Activated T-cell treated with anti-CD3 and anti-CD28 coated beads, Interleukin-2, amount 50 U/mL, for 48 hours (primary cell): Measurements from ENCODE around the gene MMP1.

Experiments
- DNase-seq, 2 experiments: peaks; one replicate each; pipeline ENCODE4 v3.0.0-alpha.2; 2020

MMP1 gene

DNA sequence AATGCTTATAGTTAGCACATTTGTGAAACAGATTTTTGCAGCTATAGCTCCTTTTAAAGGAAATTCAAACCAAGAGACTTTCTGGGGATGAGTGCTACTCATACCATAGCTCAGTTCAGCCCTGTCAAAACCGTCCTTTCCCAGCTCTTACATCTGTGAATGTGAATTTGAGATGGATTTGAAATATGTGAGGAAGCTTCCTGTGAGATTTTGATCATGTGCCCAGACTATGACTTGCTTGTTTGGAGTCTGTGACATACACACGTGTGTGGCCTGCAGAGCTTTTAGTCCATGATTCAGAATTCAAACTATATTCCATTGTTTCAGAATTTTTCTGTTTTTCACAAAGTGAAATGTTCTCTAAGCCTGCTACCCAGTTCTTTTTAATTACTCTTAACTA is 4.4 kb upstream of the MMP1 start:
- DNase-seq = no peak

DNA sequence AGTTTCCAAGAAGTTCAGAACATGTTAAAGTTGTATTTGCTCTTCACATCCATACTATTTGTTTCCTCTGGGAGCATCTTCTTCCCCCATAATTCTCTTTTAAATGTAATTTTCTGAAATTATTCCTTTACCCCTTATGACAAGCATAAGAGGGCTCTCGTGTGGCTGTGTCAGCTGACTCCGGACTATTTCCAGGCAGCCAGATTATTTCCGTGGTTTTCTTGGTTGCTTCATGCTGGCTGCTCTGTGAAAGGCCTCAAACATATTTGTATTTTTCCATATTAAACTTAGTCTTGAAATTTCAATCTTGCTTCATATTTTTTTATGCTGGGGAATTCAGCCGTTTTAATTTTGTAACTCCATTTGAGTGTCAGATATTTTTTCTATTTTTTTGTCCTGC is 2.8 kb upstream of the MMP1 start:
- no peak for DNase-seq

DNA sequence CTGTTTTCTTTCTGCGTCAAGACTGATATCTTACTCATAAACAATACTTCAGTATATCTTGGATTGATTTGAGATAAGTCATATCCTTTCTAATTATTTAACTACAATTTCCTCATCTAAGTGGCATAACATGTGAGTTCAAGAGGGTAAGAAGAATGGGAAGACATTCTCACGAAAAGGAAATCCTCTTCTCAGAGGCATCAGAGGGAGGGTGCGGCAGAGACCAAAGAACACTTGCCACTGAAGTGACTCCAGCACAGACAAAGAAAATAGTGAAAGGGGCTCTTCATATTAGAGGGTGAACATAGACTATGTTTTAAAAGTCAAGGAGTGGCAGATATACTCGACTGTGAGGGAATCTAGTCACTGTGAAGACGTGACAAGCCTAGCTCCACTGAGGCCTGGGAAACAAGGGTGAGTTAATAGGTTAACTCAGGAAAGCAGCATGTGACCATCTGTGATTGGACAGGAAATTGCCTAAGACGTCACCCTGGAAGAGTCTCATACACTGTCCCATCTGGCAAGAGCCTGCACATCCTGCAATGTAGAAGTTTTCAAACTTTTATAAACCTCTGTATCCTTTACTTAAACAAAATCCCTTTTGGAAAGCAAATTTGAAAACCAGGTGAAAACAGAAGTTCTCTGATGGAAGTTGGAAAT is 1.9 kb upstream of the MMP1 start:
- DNase-seq = no peak

DNA sequence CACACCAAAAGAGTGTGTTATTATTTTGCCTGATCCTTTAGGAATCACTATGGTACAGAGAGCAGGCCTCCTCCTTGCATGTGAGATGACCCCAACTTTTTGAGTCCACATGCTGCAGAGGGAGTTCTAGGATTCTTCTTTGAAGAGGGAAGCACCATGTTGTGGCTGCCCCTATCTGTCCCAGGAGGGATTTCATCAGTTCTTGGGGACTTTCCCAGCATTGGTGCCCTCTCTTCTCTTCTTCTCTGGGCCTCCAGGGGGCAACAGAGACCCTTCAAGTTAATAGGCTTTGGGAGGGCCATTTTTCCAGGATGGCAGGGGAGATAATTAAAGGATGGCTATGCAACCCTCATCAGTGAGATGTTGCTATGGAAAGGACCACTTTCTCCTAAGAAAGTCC is 3.6 kb downstream of the MMP1 start:
- DNase-seq = peak; percentile 21 to 24

DNA sequence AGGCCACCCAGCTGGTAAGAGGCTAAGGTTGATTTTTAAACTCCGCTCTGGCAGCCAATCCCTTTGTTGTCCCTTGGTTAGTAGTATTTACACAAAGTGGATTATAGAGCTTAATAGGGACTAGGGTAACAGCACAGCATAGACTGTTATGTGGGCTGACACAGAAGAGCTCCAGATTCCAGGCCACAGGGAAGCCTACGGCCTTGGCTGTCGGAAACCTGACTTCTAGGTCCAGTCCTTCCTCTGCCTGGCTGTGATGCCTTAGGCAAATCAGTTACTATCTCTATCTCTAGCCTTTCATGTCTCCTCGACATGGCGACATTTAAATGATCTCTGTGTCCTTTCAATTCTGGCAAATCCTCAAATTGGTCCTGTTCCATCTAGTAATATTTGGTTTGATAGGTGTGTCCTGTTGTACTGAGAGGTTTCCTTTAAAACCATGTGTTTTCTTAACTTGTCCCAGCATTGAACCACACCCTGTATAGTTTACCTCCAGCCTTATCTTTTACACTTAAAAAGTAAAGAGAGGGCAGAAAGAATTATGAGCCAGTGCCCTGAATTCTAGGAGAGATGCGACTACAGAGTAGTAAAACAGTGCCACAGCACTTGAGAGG is 4.2 kb downstream of the MMP1 start:
- no peak for DNase-seq

DNA sequence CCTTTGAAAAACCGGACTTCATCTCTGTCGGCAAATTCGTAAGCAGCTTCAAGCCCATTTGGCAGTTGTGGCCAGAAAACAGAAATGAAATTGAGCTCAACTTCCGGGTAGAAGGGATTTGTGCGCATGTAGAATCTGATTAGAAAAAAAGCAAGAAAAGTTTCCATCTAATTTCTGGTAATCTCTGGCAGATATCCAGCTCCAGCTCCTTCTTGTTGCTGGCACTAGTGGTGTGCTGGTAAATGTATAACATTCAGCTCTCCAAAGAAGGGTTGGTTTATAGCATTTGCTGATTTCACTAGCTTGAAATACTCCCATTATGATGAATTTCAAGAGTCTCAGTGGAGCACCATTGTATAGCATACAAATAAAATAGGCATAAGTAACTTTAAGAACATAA is 5.4 kb downstream of the MMP1 start:
- DNase-seq = no peak

DNA sequence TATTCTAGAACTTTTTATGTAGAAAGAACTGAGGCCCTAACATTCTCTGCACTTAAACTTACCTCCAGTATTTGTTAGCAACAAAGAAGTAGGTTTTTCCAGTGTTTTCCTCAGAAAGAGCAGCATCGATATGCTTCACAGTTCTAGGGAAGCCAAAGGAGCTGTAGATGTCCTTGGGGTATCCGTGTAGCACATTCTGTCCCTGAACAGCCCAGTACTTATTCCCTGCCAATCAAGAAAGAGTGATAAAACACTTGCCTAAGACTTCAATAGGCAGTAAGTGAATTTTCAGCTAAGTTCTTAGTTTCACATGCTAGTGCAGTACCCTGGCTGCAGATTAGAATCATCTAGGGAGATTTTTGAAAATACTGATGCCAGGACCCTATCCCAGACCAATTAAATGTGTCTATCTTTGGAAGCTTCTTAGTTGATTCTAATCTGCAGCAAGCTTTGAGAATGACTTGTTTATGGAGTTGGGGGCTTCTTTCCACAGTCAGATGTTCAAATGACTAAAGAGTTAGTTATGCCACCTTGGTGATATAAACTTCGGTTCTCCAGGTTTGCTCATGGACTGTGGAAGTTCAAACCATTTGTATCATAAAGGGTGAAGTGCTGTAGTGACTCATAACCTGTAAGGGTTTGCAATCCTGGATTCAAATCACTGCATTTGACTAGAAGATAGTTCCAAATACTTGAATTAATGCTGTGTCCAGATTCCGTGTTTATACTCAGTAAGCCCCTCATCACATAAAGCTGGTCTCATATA is 6.5 kb downstream of the MMP1 start:
- no peak for DNase-seq

DNA sequence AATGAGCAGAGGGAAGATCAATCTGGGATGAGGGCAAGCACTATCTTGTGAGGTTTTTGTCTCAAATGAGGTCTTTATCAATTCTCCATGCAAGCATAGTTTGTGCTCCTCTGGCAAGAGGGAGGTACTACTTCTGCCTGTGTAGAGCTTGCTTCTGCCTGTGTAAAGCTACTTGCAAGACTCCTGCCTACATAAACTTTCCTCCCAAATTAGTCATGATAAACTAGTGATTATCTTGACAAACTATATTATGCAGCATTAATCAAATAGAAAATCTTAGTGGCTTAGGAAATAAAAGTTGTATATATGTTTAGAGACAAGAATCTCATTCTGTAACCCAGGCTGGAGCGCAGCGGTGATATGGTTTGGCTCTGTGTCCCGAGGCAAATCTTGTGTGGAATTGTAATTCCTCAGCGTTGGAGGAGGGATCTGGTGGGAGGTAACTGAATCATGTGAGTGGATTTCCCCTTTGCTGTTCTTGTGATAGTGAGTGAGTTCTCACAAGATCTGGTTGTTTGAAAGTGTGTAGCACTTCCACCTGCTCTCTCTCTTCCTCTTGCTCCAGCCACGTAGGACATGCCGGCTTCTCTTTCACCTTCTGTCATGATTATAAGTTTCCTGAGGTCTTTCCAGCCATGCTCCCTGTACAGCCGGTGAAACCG is 9.5 kb downstream of the MMP1 start:
- DNase-seq = no peak

DNA sequence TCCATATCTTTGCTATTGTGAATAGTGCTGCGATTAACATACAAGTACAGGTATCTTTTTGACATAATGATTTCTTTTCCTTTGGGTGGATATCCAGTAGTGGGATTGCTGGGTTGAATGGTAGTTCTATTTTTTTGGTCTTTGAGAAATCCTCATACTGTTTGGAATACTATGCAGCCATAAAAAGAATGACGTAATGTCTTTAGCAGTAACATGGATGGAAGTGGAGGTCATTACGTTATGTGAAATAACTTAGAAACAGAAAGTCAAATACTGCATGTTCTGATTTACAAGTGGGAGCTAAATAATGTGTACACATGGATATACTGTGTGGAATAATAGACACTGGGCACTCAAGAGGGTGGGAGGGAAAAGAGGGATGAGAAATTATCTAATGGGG is 13.6 kb downstream of the MMP1 start:
- no peak for DNase-seq

DNA sequence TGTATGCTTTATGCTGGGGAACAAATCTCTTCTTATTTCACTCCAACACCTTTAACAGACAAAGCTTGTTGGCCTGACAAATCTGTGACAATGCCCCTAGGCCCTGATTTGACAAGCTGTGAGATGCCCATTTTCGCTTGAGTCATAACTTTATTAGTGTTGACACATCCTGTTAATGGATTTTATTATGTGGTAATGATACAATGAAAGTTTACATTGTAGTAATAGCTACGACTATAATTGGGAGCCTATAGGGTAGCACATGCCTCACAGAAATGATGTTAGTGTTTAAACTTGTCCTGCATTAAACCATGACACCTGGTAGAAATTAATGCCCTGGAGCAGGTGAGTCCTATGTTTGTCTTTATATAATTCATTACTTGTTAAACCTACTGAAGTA is 14.2 kb downstream of the MMP1 start:
- no peak for DNase-seq

DNA sequence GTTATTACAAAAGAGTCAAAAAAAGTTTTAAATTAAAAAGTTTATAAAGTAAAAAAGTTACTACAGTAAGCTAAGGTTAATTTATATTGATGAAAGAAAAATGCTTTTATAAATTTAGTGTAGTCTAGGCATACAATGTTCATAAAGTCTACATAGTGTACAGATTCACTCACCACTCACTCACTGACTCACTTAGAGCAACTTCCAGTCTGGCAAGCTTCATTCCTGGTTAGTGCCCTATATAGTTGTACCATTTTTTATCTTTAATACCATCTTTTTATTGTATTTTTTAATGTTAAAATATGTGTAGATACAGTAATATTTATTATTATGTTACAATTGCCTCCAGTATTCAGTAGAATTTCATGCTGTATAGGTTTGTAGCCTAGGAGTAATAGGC is 14.9 kb downstream of the MMP1 start:
- DNase-seq = no peak

DNA sequence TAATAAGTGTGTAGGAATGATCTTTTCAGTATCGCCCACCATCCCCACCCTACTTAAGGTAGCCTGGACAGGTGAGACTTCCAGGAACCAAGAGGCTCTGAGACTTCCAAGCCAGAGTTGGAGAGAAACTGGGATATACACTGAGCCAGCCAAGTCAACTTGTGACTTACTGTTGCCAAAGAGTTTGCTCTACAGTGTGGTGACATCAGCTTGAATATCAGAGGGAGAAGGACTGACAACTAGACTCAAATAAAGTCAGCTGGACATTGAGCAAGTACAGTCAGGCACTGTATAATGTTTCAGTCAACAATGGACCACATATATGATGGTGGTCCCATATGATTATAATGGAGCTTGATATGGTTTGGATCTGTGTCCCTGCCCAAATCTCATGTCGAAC is 16.3 kb downstream of the MMP1 start:
- DNase-seq = no peak

DNA sequence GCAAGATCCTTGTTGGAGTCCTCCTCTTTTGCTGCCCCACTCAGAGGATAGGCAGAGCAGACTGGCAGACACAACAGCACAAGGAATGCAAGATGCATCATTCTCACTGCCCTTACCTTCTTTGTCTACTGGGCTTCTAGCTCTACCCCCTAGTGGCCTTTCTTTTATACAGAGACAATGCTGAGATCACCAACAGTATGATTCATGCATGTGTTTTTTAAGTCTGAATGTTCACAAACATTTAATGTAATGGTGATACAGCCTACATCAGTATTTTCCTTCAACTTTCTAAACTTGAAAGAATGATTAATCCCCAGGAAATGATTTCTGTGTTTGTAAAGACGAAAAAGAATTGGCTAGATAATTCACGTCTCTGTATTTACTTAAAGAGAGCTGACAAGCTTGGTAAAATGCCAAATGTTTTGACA is 17.5 kb downstream of the MMP1 start, which contains the start of gene MMP10:
Gene MMP10, minus strand, starts transcription at position 138 of the 428 bp plus-strand sequence. Its CDS starts 37 bp downstream, at position 101.
- DNase-seq = no peak

DNA sequence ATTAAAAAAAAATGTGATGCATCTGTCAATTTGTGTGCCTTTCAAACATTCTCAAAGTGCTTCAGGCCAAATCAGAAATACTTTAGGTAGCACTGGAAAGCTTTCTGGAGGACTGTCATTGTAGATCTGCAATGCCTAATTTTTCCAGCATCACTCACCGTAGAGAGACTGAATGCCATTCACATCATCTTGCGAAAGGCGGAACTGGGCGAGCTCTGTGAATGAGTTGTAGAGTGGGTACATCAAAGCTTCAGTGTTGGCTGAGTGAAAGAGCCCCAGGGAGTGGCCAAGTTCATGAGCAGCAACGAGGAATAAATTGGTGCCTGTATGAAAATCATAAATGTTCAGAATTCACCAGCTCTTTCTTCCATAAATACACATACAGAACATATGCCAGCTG is 21.5 kb downstream of the MMP1 start:
- DNase-seq = no peak

DNA sequence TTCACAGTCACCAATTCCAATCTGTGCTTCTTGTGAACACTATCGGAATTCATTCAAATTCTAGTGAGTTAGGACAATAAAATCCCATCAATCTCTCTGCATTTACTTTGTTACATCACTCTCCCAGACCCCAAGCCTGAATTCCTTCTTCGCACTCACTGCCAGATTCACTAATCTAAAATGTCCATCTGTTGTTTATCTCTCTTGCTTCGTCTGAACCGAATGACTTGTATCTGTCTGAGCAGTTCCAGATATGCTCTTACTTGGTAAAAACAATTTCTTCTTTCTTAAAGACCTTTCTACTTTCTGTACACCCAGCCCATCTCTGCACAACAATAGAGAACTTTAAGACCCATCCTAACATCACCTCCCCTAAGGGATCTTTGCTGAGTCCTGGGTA is 24.6 kb downstream of the MMP1 start:
- DNase-seq = no peak

DNA sequence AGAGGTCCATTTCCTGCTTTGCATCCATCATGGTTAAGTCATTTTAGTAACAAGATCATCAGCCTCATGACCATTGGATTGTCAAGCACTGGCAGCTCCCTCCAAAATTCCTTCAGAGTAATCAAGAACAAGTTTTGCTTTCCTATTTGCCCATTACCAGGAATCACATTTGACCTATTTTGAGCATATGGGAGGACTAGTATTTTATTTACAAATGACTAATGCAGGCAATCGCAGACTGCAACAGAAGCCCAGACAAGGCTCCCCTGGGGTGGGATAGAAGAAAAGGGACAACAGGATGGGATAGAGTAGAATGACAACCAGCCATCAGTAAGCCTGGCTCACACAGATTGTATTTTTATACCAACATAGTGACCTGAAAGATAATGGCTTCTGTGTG is 26.6 kb downstream of the MMP1 start:
- DNase-seq = no peak

DNA sequence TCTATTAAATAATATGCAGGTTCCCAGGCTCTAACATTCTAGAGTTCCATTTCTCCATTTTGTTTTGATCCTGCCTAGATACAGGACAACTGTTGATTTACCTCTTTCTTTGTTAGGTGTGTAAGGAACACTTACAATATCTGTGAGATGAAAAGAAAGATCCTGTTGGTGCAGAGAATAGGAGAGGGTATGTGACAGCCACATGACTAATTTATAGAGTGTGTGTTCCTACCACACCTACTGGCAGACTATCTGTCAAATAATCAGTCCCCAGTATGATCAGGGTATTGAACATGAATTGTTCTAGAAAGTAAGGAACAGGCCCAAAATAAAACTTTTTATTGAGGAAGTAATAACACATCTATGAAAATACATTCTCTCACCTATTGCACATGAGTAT is 27.8 kb downstream of the MMP1 start:
- no peak for DNase-seq

DNA sequence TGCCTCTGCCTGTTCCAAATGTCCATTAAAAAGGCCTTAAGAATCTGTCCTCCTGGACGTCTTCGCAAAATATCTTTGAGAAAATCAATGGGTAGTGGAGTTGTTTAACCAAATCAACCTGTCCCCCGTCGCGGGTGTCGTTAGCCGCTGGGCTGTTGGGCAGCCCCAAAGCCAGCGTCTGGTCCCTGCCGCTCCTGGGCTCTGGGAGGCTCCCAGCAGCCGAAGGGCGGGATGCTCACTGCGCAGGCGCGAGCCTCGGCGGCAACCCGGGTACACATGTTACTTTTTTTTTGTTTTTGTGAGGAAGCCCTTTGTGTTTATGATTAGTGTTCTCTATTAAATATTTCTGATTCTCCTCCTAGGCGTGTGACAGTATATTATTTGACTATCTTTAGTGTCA is 30.2 kb downstream of the MMP1 start:
- DNase-seq = no peak

DNA sequence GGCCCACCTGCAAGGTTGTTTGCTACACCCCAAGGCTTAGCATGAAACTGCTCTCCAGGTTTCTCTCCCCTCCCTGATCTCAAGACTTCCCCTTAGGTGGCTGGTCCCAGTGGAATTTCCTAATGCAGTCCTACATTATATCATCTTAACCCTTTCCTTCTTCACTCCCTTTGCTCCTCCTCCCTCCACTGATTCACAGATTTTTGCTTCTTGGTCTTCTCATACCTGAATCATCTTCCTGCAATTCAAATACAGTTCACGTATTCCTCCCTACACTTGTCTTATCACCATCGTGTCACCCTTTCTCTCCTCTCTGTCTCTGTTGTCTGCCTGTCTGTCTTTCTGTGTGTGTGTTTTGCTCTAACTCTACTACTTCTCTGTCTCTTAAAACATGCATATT is 34.5 kb downstream of the MMP1 start:
- DNase-seq = no peak

DNA sequence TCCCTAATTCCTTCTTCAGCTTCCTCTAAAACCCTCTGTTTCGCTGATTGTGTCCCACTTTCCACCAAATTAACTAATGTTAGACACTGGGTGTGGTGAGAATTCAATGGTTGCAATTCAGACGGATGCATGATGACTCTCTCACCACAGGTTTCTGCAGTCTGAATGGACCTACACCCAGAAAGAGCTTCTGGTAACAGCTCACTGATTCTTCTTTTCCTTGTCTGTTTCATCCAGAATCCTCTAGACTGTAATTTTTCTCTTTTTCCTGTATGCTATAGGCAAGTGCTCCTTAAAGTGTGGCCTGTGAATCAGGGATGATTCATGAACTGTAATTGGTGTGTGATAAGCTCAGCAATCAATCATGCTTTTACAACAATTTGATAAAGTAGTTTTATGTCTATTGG is 35.6 kb downstream of the MMP1 start:
- DNase-seq = no peak

DNA sequence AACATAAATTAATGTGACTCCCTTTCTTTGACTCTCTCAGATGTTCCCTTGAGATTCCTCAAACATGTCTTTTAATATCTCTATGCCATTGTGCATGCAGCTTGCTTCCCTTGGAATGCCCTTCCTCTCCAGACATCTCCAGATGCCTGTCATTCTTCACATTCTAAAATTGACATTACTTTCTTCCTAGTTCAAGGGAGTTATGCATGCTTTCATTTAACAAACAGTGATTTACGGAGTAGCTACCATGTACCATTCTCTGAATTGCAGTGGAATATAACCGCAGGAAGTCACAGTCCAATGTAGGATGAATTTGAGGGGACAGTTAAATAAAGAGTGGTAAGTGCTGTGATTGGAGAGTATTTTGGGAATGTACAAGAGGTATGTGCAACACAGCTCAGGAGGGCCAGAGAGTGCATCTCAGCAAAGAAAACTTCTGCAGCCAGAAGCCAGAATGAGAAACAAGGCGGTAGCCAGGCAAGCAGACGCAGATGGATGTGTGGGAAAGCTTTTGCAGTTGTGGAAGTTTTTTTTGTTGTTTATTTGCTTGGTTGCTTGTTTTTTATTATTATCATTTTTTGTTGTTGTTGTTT is 36.2 kb downstream of the MMP1 start:
- DNase-seq = no peak

DNA sequence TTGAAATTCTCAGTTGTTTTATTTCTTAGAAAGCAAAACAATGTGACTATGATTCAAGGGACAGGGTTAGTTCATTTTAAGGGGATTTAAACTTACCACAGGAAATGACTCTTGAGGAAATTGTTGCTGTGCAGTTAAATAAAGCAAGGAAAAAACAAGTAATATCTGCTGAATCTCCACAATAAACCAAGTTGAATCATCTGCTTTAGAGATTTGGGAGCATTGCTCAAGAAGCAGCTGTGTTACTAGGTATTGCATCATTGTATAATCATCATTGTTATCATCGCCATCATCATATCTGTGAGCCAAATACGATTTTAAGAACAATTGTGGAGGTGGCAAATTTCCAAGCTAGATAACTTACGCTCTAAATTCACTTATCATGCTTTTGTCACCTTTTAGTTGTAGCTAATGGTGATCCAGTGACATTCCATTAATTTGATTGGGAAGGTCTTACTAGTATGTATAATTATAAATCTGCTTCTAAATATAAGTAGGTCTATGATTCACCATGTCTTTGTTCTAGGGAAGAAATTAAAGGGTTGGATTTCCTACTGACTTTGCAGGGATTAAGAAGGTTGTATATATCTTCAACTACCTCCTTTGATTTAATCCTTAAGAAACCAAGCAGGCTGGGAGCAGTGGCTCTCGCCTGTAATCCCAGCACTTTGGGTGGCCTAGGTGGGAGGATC is 37.5 kb downstream of the MMP1 start:
- DNase-seq = no peak
